GM18870 (cell line): ENCODE data around the gene FKBP5.
"Not testable (repeated sequence)": the region's sequence is repeated elsewhere in the genome, so short reads cannot be mapped to it uniquely, and the experiment has no call there.

Experiments
- ATAC-seq: cut with Tn5 transposase; IDR thresholded peaks from one replicate; pipeline ENCODE4 v1.9.1; 2021; ENCODE audit warnings: moderate library complexity; ENCODE audit not compliant: unreplicated experiment

FKBP5 gene

GRCh38 chr6:35622283-35622682 lies 66.4 kb downstream of the FKBP5 start:
- no peak for ATAC-seq

GRCh38 chr6:35620706-35621105 lies 68.0 kb downstream of the FKBP5 start:
- ATAC-seq = no peak

GRCh38 chr6:35613762-35614161 lies 75.0 kb downstream of the FKBP5 start:
- ATAC-seq = no peak

GRCh38 chr6:35611240-35611639 lies 77.5 kb downstream of the FKBP5 start:
- no peak for ATAC-seq

GRCh38 chr6:35610830-35611229 lies 77.9 kb downstream of the FKBP5 start:
- ATAC-seq = no peak

GRCh38 chr6:35609588-35609987 lies 79.1 kb downstream of the FKBP5 start:
- ATAC-seq = no peak

- ATAC-seq = no peak
Measured at GRCh38 chr6:35607517-35608233, 81.0 kb downstream of the FKBP5 start.

- no peak for ATAC-seq
Measured at GRCh38 chr6:35605600-35605999, 83.1 kb downstream of the FKBP5 start.

- ATAC-seq = no peak
Measured at GRCh38 chr6:35603326-35604202, 85.2 kb downstream of the FKBP5 start.

- no peak for ATAC-seq
Measured at GRCh38 chr6:35602133-35602946, 86.4 kb downstream of the FKBP5 start.

- no peak for ATAC-seq
Measured at GRCh38 chr6:35601331-35602132, 87.2 kb downstream of the FKBP5 start.

GRCh38 chr6:35600659-35601125 lies 88.0 kb downstream of the FKBP5 start:
- no peak for ATAC-seq

- no peak for ATAC-seq
Measured at GRCh38 chr6:35599761-35600658, 88.7 kb downstream of the FKBP5 start.

GRCh38 chr6:35598621-35599020 lies 90.1 kb downstream of the FKBP5 start:
- ATAC-seq = not testable (repeated sequence)

- no peak for ATAC-seq
Measured at GRCh38 chr6:35596448-35597442, 92.0 kb downstream of the FKBP5 start.

- no peak for ATAC-seq
Measured at GRCh38 chr6:35594503-35595186, 94.1 kb downstream of the FKBP5 start.

- ATAC-seq = no peak
Measured at GRCh38 chr6:35592178-35592577, 96.5 kb downstream of the FKBP5 start.
